SK-N-SH (cell line): ENCODE measurements around the gene MRPL23.

Experiments used
- CTCF ChIP-seq: fragments of 200-600 bp; sonication (generic); IDR thresholded peaks from 2 replicates; pipeline ENCODE4 v1.6.1; 2017; ENCODE audit warnings: antibody characterized with exemption, mild to moderate bottlenecking, moderate library complexity
- JUND ChIP-seq: IDR thresholded peaks from 2 replicates; pipeline ENCODE4 v1.4.0; 2012
- NFIC ChIP-seq: IDR thresholded peaks from 2 replicates; pipeline ENCODE4 v1.4.0; 2012; ENCODE audit warnings: borderline replicate concordance
- TCF12 ChIP-seq: IDR thresholded peaks from 2 replicates; pipeline ENCODE4 v1.4.0; 2012

GRCh38 chr11:1928470-1928890 is 18.7 kb upstream of the MRPL23 start:
- TF ChIP-seq JUND (no peak), TCF12 (no peak), NFIC (no peak), CTCF (no peak)
